Nephron (organoid): ENCODE results near the gene CCDC71L.

ENCODE experiments used
- H3K27ac Mint-ChIP-seq, 3 experiments: 2 replicates each; pipeline ENCODE4 v1.8.0; 2020; ENCODE audit warnings: mixed read lengths in 3 of 3, mild to moderate bottlenecking in 2 of 3, moderate library complexity in 1 of 3
- H3K27me3 Mint-ChIP-seq: 2 replicates; pipeline ENCODE4 v1.8.0; 2021; ENCODE audit warnings: low read depth, mild to moderate bottlenecking, moderate library complexity, mixed read lengths
- H3K36me3 Mint-ChIP-seq: 2 replicates; pipeline ENCODE4 v1.8.0; 2020; ENCODE audit warnings: low read depth, mixed read lengths
- H3K4me1 Mint-ChIP-seq: 2 replicates; pipeline ENCODE4 v1.8.0; 2020; ENCODE audit warnings: mixed read lengths
- H3K4me3 Mint-ChIP-seq, 3 experiments: 2 replicates each; pipeline ENCODE4 v1.8.0; 2020; ENCODE audit warnings: mild to moderate bottlenecking in 3 of 3, mixed read lengths in 3 of 3, moderate library complexity in 2 of 3
- H3K9me3 Mint-ChIP-seq: 2 replicates; pipeline ENCODE4 v1.8.0; 2020; ENCODE audit warnings: mixed read lengths
- CTCF ChIP-seq, 3 experiments: fragments of 200-600 bp; sonication (generic); IDR thresholded peaks; one replicate each; pipeline ENCODE4 v1.5.0; 2021; ENCODE audit warnings: antibody characterized with exemption in 3 of 3; ENCODE audit not compliant: unreplicated experiment in 3 of 3

Gene CCDC71L

GRCh38 chr7:106671160-106671559 is 10.2 kb upstream of the CCDC71L start:
- Mint-ChIP-seq H3K36me3 (no peaks in the 10 kb centered on the region), H3K4me3 (no peak overlapping the region), H3K27me3 (no peaks in the 10 kb centered on the region), H3K9me3 (peaks cover 8% of the 10 kb centered on the region), H3K27ac (no peak overlapping the region), H3K4me1 (no peaks in the 10 kb centered on the region)
- no peak for TF ChIP-seq CTCF (IDR thresholded peaks at IDR 0.05; ENCODE audit: unreplicated experiment in 3 of 3)

GRCh38 chr7:106668861-106669524 is 8.0 kb upstream of the CCDC71L start:
- Mint-ChIP-seq H3K4me1 (no peaks in the 10 kb centered on the region), H3K27me3 (no peaks in the 10 kb centered on the region), H3K4me3 (no peak overlapping the region), H3K27ac (no peak overlapping the region), H3K9me3 (peaks cover 13% of the 10 kb centered on the region), H3K36me3 (no peaks in the 10 kb centered on the region)
- no peak for TF ChIP-seq CTCF (IDR thresholded peaks at IDR 0.05; ENCODE audit: unreplicated experiment in 3 of 3)

- no peak overlapping the region for H3K4me3 Mint-ChIP-seq
- H3K27ac Mint-ChIP-seq, result no peak overlapping the region
- TF ChIP-seq CTCF (IDR thresholded peaks at IDR 0.05; ENCODE audit: unreplicated experiment in 3 of 3), result no peak
- no peaks in the 10 kb centered on the region for H3K36me3 Mint-ChIP-seq
- peaks cover 5% of the 10 kb centered on the region for H3K9me3 Mint-ChIP-seq
- H3K4me1 Mint-ChIP-seq, result no peaks in the 10 kb centered on the region
- H3K27me3 Mint-ChIP-seq, result no peaks in the 10 kb centered on the region
Measured at GRCh38 chr7:106666353-106666752, 5.4 kb upstream of the CCDC71L start.

GRCh38 chr7:106664343-106664742 is 3.4 kb upstream of the CCDC71L start:
- Mint-ChIP-seq H3K4me1 (peaks cover 4% of the 10 kb centered on the region), H3K36me3 (no peaks in the 10 kb centered on the region)

GRCh38 chr7:106659963-106660861 is 746 bp downstream of the CCDC71L start:
- Mint-ChIP-seq H3K27me3 (no peaks in the 10 kb centered on the region), H3K36me3 (no peaks in the 10 kb centered on the region), H3K4me1 (peaks cover 16% of the 10 kb centered on the region), H3K4me3 (peak overlapping the region; percentile 86 to 93 (median 93)), H3K9me3 (no peaks in the 10 kb centered on the region), H3K27ac (peak overlapping the region; percentile 87 to 90 (median 89))
- TF ChIP-seq CTCF (IDR thresholded peaks at IDR 0.05; ENCODE audit: unreplicated experiment in 3 of 3), result peak; percentile 60 to 86 (median 77)

More at GRCh38 chr7:106664343-106664742, 3.4 kb upstream of the CCDC71L start:
- Mint-ChIP-seq H3K27ac (no peak overlapping the region), H3K4me3 (no peak overlapping the region), H3K27me3 (no peaks in the 10 kb centered on the region), H3K9me3 (peaks cover 5% of the 10 kb centered on the region)
- no peak for TF ChIP-seq CTCF (IDR thresholded peaks at IDR 0.05; ENCODE audit: unreplicated experiment in 3 of 3)
